Activated effector memory CD4-positive, alpha-beta T cell treated with Interleukin-2 at 50 U/mL for 16 hours (primary cell): ENCODE results near the gene DNAJA4.

ENCODE experiments used
- DNase-seq: peaks from one replicate; pipeline ENCODE4 v3.0.0-alpha.2; 2020

DNAJA4 gene

GRCh38 chr15:78282324-78282723 lies 18.0 kb downstream of the DNAJA4 start:
- no peak for DNase-seq

- no peak for DNase-seq
These were observed 20.4 kb downstream of the DNAJA4 start for GRCh38 chr15:78284758-78285157.

GRCh38 chr15:78290222-78290621 lies 25.9 kb downstream of the DNAJA4 start:
- no peak for DNase-seq

DNA sequence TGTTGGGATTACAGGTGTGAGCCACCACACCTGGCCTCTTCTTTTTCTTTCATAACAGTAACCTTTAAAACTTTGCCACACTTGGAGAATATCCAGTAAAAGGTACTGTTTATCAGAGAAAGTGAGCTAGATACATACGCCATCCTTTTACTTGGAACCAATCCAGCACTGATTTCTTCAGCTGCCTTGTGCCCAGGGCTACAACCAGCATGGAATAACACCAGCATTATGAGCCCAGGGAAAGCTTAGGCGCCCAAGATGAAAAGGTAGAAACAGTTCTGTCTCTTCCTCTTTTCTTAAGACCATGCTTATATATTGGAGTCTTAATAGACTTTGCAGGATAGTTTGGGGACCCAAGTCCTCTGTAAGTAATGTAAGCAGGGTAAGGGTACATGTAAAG lies 26.7 kb downstream of the DNAJA4 start:
- no peak for DNase-seq

- no peak for DNase-seq
These were observed 27.3 kb downstream of the DNAJA4 start for GRCh38 chr15:78291698-78292097.

GRCh38 chr15:78292219-78292618 lies 27.9 kb downstream of the DNAJA4 start:
- DNase-seq, result no peak

DNA sequence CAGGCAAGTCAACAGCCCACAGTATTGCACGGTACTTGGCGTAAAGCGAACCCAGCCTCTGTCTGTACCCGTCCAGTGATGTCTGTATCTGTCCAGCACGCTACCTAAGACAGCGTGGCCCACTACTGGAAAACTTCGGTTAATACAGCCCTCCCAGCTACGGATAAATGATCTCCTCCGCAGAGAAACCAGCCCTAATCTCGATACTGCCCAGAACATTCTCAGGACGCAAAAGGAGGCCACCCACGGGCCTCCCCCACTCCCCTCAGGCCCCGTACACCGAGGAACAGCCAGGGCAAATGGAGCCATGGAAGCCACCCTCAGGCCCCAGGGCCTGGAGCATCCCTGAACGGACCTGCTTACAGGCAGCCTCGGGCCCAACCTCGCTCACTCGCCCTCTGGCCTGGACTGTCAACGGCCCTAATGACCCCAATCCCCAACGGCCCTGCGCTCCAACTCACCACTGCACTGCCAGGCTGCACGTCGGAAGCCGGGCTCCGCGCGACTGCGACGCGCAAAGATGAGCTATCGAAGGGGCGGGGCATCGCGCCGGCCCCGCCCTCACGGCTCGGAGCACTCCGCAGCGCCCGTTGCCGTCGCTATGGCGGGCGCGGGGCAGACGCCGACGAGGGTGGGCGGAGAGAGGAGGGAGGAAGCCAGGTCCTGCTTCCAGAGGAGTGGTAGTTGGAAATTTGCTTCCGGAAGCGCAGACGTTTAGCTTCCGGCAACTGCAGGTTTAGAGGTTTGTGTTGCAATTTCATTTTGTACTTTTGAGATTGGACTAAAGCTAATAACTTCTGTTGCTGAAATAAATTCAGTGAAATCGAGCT lies 35.0 kb downstream of the DNAJA4 start, which contains the start of gene SKIC8:
SKIC8 (minus strand) TSS at position 509 of the 830 bp plus-strand sequence. CDS start 3,923 bp downstream, outside the sequence.
- peak; percentile 85 for DNase-seq

GRCh38 chr15:78301326-78301725 lies 37.0 kb downstream of the DNAJA4 start:
- no peak for DNase-seq

GRCh38 chr15:78301828-78302227 lies 37.5 kb downstream of the DNAJA4 start:
- no peak for DNase-seq

DNA sequence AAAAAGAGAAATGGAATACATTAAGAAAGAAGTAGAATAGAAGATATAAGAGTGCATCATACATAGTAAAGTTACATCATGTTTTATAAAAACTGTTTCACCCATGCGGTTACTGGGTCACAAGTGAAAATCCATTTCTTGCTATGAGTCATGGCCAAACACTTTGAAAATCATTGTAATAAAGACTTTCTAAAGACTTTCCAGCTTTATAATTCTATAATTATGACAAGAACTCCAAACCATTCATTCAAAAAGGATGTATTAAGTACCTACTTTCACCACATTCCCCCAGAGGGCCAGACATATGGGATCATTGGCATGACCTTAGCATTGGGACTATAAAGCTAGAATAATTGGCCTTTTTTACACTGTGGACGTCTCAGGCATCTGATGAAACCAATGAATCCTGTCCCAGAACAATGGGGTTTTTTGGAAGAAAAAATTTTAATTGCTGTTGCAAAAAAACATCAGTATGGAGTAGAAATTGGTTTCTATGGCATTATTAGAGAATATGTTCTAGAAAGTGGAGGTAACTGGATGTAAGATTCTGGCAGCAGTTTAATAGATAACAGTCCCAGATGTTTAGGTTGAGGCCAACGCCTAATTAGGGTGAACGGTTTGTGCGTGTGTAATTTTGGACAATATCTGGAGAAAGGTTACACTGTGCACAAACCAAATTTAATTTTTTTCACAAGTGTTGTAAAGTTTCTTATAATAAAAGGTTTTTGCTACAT lies 38.4 kb downstream of the DNAJA4 start:
- no peak for DNase-seq

DNA sequence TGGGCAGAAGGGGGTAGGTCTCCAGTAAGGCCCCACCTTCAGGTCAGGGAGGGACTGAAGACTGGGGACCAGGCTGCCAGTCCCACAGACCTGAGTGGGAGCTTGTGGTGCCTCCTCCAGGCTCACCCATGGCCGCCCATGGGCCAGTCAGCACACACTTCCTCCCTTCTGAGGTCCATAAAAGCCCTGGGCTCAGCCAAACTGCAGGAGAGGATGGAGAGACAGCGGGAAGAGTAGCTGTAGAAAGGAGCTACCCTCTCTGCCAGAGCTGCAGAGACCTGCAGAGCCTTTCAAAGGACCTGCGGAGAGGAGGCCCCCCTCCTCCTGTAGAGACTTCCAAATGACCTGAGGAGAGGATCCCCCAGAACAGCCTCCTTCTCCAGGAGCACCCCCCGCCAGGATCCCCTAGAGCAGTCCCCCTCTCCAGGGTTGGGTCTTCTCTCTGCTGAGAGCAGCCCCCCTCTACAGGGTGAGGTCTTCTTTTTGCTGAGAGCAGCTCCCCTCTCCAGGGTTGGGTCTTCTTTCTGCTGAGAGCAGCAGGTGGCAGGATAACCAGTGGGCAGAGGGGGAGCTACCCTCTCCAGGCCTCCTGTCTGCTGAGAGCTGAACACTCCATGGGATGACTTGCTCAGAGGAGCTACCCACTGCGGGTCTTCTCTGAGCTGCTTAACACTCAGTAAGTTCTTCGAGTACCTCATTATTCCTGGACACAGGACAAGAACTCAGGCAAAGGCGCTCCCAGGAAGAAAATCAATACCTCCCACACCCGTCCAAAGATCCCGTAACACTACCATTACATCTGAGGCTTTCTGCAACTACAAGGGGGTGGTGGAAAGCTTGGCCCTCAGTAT lies 40.1 kb downstream of the DNAJA4 start:
- no peak for DNase-seq

DNA sequence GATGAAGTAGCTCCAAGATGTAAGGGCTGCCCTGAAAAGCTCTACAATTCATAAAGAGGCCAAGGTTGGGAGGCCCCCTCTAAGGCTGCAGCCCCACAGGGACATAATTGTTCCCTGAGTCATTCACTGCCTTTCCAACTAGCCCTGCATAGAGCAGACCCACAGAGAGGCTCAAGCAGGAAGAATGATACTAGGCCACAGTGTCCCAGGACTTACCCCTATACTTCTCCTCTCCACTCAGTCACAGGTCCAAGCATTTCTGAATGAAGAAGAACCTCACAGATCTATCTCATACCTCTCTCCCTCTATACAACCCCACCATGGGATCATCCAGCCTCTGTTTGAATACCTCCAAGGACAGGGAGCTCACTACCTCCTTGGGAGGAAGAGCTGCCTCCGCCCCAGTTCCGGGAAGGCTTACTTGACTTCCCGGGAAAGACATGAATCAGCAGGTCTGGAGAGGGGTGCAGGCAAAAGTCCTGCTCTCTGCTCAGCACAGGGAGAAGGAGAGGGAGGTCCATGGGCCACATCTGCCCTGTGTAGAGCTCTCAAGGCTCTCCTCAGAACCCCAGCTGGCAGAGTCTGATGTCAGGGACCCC lies 41.9 kb downstream of the DNAJA4 start:
- DNase-seq, result no peak

GRCh38 chr15:78307976-78308375 lies 43.6 kb downstream of the DNAJA4 start:
- DNase-seq, result no peak

DNA sequence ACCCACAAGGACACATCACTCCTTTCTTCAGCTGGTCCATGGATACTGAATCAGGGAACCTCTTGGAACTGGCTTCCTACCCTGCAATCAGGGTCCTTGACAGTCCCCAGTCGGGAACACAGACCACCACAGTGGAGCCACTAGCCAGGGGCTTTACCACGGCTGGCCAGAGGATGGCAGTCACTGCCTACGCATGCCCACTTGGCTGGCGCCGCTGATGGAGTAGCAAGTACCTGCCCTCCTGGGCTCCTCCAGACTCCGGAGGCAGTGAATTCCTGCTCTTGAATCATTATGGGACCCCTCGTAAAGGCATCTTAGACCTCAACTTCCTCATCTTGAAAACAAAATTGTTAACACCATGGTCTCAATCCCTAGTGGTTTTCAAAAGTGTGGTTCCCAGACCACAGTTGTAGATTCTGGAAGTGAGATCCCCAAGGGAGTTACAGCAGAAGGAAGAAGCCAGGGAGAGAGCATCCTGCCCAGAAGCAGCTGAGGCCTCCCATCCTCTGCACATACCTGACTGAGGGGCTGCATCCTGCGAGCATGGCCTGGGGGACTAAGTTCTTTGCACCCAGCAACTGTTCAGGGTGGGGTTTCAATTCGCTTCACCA lies 44.2 kb downstream of the DNAJA4 start:
- peak; percentile 9 for DNase-seq

DNA sequence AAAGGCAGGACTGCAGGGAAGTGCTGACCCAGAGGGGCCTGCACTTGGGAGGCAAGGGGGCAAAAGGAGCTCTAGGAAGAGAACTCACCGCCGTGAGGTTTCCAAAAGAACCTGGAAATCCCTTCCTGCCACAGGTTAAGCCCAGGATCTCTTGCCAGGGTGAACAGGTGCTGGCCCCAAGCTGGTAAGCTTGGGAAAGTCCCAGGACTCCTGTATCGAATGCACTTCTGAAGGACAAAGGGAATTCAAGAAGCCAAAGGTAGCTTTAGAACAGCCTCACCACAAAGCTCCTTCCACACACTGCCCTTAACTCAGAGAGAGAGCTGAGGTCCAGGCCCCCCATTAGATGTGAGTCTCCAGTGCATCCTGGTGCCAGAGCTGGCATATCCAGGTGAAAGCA lies 46.9 kb downstream of the DNAJA4 start:
- DNase-seq, result no peak

GRCh38 chr15:78312536-78312935 lies 48.2 kb downstream of the DNAJA4 start:
- DNase-seq, result no peak

DNA sequence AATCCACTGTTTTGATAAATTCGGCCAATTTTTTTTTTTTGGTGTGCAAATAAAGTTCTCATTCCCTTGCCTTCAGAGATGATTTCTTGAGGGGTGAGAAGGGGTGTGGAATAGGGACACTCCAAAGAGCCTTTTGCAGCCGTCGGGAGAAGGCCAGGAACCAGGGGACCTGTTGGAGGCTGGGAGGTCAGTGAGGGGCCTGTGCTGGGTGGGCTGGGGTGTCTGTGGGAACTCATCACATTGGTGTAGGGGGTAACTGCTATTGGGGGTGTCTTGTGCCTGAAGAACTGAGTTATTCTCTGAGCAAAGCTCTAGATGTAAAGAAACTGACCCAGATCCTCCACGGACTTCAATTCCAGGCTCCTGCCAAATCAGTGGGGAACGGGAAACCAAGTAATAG lies 48.6 kb downstream of the DNAJA4 start:
- DNase-seq, result no peak

DNA sequence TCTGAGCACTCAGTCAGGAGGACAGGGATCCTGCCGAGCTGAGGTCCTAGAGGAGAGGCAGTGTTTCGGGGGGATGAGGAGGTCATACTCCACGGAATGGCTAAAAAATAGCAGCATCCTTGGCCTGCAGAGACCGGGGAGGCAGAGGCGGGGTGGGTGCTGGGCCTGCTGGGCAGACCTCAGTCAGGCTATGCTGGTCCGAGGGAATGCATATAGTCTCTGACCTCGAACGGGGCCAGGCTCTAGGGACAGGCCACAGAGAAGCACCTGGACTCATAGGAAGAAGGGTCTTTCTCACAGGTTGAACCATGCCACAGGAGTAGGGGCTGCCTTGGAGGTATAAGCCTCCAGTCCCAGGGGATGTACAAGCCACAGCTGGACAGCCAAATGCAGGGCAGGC lies 49.0 kb downstream of the DNAJA4 start:
- DNase-seq, result no peak

- no peak for DNase-seq
These were observed 49.8 kb downstream of the DNAJA4 start for GRCh38 chr15:78314181-78314581.

DNA sequence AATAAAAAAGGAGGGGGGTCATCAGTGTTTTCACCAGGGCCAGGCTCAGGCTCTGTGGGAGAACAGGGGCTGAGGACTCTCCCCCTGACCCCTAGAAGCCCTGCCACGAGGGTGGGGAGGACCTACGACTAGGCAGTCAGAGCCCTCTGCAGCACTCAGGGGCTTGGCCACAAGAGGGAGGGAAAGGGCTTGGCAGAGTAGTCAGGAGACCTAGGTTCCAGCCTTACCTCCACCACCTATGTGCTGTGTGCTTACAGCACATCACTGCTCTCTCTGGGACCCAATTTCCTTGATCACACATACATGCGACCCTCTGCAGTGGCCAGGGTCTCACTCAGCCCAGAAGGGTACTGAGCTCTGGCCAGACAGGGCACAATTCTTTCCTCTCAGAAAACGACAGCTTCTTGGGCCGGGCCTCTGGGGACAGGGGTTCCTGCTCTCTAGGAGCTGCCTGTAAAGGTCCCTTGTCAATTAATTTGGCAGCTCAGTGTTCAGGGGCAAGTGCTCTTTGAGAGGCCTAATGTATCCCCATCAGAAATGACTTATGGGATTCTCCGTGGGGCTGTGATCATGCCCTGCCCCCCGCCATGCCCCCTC lies 51.4 kb downstream of the DNAJA4 start:
- DNase-seq, result no peak

- DNase-seq, result no peak
These were observed 52.1 kb downstream of the DNAJA4 start for GRCh38 chr15:78316283-78317083.
